ENCODE results near the gene KARS1.

Gene KARS1

DNA sequence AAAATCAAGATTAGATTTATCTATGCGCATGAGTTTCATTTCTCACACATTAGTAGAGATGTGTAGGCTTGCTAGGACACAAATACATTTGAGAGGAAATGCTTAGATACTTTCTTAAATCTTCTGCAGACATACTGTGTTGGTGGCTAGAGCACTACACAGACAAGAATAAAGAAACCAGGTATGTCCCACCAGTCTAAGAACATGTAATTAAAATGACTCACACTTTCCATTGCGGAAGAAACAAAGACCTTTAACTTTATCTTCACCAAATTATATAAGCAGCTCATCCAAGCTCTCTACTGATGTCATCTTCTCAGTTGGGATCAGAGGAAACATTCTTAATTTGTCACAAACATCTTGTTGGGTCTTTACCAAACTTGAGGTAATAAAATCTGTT is 68.7 kb downstream of the KARS1 start:
- DNase-seq, result no peak

DNA sequence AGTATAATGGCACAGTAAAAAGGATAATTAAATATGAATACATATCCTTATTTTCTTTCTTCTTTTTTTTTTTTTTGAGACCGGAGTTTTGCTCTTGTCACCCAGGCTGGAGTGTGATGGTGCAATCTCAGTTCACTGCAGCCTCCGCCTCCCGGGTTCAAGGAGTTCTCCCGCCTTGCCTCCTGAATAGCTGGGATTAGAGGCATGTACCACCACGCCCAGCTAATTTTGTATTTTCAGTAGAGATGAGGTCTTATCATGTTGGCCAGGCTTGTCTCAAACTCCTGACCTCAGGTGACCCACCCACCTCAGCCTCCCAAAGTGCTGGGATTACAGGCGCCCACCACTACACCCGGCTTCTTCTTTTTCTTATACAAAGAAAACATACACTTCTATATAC is 69.3 kb downstream of the KARS1 start:
- no peak for DNase-seq
